ENCODE measurements around the gene NAV2. TPM values are rescaled to one million over a fixed set of nuclear protein-coding genes. Genes with fewer than 3 reads are reported as not detected.

The NAV2 gene
- total and polyA plus RNA-seq, 12 donors = 6.9 to 34.7 (median 20.2) TPM

- Histone ChIP-seq H3K27me3 (no peaks in the 10 kb centered on the region), H3K36me3 (peaks cover 0 to 17% (median 0%) of the 10 kb centered on the region in 9 donors), H3K4me1 (peaks cover 0 to 68% (median 30%) of the 10 kb centered on the region in 9 donors), H3K4me3 (no peak overlapping the region), H3K27ac (peak overlapping the region in 6 of 10 donors; percentile 23 to 66 (median 37)), H3K9me3 (no peaks in the 10 kb centered on the region)
- WGBS, 2 donors = 38 to 47% methylated on average over 5 of the region's 5 CpGs
- intact Hi-C loops (cut with DNase I) = no loop called here
- DNase-seq (no peak), ATAC-seq (peak; percentile 23 to 72 (median 53))
- no peak for TF ChIP-seq CTCF (IDR thresholded peaks at IDR 0.05)
Observed at GRCh38 chr11:20032127-20032526, 319.5 kb downstream of the NAV2 start.

- H3K27me3 ChIP-seq = no peaks in the 10 kb centered on the region
- no peaks in the 10 kb centered on the region for H3K9me3 ChIP-seq
- WGBS, 2 donors = 74 to 79% methylated on average over 7 of the region's 7 CpGs
- H3K36me3 ChIP-seq = peaks cover 0 to 22% (median 0%) of the 10 kb centered on the region in 9 donors
- H3K27ac ChIP-seq = peak overlapping the region in 5 of 10 donors; percentile 23 to 66 (median 34)
- H3K4me1 ChIP-seq = peaks cover 0 to 63% (median 24%) of the 10 kb centered on the region in 9 donors
- DNase-seq (no peak), ATAC-seq (no peak)
- intact Hi-C loops (cut with DNase I) = no loop called here
- TF ChIP-seq CTCF (IDR thresholded peaks at IDR 0.05) = no peak
- H3K4me3 ChIP-seq = no peak overlapping the region
Observed at GRCh38 chr11:20032577-20033260, 320.1 kb downstream of the NAV2 start.

GRCh38 chr11:20033806-20034205 is 321.2 kb downstream of the NAV2 start:
- H3K27me3 ChIP-seq = no peaks in the 10 kb centered on the region
- WGBS, 2 donors = 64 to 77% methylated on average over 5 of the region's 5 CpGs
- intact Hi-C loops (cut with DNase I) = no loop called here
- DNase-seq (no peak), ATAC-seq (peak in 1 of 8 donors; percentile 18)
- H3K4me3 ChIP-seq = no peak overlapping the region
- H3K36me3 ChIP-seq = peaks cover 0 to 31% (median 2%) of the 10 kb centered on the region in 9 donors
- H3K9me3 ChIP-seq = no peaks in the 10 kb centered on the region
- TF ChIP-seq CTCF (IDR thresholded peaks at IDR 0.05) = no peak
- H3K27ac ChIP-seq = no peak overlapping the region
- peaks cover 0 to 62% (median 23%) of the 10 kb centered on the region in 9 donors for H3K4me1 ChIP-seq

- no peak for ATAC-seq
- no peak for TF ChIP-seq CTCF (IDR thresholded peaks at IDR 0.05)
- H3K9me3 ChIP-seq = no peaks in the 10 kb centered on the region
- peaks cover 0 to 57% (median 18%) of the 10 kb centered on the region in 9 donors for H3K4me1 ChIP-seq
- intact Hi-C loops (cut with DNase I) = no loop called here
- peaks cover 0 to 38% (median 3%) of the 10 kb centered on the region in 9 donors for H3K36me3 ChIP-seq
- no peak overlapping the region for H3K27ac ChIP-seq
- no peak for DNase-seq
- 89 to 91% methylated on average over 5 of the region's 5 CpGs for WGBS, 2 donors
- no peak overlapping the region for H3K4me3 ChIP-seq
- no peaks in the 10 kb centered on the region for H3K27me3 ChIP-seq
Observed at GRCh38 chr11:20034941-20035340, 322.3 kb downstream of the NAV2 start.

All from heart right ventricle (tissue), 16 donors.